Activated naive CD4-positive, alpha-beta T cell (primary cell): ENCODE measurements around the gene ETFB.

Experiments used
- DNase-seq, 4 experiments: peaks; one replicate each; lab custom pipeline; 2025; lab: John Stamatoyannopoulos, UW

Gene ETFB

DNA sequence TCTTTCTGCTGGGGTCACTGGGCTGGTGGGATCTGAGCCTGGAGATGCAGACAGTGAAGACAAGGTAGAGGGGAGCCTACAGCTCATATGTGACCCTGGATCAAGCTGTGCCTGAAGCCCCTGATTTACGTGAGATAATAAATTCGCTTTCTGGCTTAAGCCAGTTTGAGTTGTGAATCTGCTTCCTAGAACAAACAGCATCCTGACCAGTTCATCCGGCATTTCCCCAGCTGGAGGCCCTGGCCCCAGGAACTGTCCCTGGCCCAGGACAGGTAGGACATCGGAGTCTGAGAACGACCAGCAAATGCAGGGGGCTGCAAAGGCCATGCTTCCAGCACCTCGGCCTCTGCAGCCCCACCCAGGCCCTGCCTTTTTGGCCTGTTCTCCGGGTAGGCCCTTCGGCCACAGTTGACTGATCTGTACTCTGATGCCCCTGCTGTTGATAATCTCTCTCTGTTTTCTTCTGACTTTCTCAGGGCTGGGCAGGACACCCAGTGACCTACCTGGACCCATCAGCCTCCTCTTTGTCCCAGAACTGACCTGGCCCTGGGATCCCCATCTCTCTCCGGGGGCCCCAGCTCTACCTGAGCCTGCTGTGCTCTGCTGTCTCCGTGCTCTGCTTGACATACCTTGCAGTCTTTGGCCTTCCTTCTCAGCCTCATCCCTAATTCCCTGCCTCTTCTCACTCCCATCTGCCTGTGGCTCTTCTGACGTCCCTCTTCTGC, 14.8 kb downstream of the ETFB start:
- DNase-seq = no peak

DNA sequence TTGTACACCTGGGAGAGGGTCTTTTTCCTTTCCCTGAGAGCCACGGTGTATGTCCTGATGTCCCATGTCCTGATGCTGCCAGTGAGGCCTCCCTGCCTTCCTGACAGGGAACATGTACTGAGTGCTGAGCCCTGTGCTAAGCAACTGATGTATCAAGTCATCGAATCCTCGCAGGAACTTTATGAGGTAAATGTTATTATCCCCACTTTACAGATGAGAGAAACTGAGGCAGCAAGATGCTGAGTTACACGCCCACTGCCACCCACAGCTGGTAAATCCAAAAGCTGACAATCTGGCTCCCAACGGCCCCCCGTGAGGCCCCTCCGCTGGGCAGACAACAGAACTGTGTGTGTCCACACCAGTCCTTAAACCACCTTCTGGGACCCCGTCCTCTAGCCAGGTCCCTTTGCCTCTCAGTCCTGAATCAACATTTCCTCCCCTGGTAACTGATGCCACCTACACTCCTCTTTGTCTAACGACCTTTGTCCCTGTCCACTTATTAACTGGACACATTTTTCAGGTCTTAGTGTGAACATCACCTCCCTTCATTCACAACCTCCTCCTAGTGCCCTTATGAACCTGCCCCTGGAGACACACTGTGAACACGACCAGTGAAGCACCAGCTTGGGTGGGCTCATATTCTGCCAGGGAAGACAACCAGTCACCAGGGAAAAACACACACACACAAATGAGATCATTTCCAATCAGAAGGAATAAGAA, 18.8 kb downstream of the ETFB start:
- DNase-seq = no peak

DNA sequence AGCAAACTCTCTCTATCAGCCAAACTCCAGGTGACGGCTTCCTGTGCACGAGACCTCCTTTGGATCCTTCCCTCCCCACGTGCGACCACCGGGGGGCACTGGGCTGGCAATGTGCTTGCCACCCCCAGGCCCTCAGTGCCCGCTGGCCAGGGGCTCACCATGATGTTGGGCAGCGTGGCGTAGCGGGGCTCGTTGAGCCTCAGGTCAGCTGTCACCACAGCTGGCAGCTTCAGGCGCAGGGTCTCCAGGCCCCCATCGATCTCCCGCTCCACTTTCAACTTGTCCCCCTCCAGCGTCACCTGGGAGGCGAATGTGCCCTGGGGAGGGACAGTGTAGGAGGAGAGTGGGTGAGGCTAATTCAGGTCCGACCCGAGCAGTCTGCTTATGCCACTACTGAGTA, 19.4 kb downstream of the ETFB start:
- DNase-seq = no peak

DNA sequence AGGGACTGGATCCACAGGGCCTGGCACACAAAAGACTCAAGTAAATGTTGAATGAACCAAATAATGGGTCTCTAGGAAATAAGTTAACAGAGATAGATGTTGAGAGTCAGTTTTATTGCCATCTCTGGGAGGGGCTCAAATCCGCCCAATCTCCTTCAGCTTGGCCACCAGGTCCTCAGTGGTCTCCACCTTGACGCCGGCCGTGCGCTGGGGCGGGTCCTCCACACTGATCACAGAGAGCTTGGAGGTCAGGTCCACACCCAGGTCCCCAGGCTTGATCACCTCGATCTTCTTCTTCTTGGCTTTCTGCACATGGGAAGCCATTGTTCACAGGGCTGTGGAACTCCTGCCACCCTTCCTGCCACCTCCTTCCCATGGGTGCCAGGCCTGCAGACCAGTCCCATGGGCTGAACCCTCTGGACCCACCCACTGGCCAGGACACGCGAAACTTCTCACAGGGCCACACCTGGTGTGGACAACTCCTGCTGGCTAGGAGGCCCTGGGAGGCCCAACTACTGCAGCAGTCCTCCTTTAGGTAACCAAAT, 21.0 kb downstream of the ETFB start:
- no peak for DNase-seq

DNA sequence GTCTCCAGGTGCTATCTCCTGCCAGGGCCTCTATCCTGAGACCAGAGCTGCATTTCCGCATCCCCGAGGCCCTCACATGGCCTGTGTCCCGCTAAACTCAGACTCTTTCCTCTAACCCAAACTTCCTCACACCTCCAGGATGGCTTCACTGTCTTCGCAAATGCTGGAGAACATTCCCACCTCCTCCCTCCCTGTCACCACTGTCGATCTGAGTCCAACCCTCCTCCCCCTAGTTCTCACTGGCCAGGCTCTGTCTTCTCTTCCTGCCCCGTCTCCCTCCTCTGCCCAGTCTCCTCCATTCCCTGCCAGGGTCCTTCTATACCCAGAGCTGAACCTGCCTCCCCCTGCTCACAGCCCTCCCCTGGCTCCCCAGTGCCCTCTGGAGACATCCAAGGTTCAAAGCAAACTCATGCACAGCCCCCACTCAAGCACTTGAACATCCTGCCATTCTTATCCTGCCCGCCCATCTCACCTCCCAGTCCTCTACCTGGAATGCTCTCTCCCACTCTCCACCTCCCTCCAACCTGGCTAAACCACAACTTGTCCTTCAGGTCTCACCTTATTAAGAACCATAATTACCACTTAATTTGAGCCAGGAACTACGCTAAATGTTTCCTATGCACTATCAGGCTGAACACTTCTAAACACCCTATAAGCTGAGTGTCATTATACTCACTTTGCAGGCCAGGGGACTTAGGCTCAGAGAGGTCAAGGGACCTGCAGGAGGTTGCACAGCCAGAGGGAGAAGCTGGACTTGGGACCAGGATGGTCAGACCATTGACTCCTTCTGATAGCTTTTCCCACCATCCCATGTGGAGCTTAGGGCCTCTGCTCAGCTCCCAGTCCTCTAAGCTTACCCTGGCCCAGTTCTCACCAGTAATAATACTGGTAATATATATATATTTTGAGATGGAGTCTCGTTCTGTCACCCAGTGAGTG, 23.3 kb downstream of the ETFB start:
- DNase-seq = no peak

DNA sequence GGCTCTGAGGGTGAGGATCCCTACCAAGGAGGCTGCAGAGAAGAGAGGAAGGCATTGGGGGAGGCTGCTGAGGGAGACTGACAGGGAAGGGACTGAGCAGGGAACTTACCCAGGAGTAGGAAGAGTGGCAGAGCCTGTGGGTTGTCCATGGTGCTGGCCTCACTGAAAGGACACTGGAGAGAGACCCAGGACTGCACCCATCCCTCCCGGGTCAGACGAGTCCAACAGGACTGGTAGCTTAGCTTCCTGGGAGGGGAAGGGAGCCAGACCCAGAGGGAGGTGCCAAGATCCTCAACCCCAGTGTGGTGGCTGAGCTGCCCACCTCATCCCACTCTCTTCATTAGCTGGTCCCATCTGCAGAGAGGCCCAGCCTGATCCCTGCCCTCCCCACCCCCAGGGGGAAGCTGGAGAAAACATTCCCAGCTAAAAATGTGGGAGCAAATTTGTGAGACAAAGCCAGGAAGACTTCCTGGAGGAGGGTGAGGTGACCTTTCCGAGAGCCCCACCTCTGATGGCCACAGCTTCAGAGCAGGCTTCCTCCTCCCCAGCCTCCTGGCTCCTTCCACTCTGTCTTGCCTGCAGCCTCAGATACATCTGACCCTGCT, 24.1 kb downstream of the ETFB start, which contains the start of gene VSIG10L:
Gene VSIG10L, minus strand, starts transcription at position 164 of the 605 bp plus-strand sequence. Its CDS starts 15 bp downstream, at position 149.
- no peak for DNase-seq

DNA sequence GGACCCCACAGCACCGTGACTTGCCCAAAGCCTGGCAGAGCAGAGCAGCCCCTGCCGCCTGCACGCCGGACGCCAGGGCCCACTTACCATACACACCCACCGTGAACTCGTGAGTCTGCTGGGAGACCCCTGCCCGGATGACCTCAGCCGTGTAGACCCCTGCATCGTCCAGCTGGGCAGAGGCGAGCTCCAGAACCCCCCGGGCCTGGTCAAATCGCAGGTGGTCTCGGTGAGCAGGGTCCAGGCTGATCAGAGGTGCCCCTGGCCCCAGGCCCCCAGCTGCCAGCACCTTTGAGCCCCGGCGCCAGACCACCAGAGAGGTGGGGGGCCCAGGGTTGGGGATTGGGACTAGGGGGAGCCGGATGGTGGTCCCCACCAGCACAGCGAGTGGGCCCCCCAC, 25.1 kb downstream of the ETFB start:
- DNase-seq = no peak

DNA sequence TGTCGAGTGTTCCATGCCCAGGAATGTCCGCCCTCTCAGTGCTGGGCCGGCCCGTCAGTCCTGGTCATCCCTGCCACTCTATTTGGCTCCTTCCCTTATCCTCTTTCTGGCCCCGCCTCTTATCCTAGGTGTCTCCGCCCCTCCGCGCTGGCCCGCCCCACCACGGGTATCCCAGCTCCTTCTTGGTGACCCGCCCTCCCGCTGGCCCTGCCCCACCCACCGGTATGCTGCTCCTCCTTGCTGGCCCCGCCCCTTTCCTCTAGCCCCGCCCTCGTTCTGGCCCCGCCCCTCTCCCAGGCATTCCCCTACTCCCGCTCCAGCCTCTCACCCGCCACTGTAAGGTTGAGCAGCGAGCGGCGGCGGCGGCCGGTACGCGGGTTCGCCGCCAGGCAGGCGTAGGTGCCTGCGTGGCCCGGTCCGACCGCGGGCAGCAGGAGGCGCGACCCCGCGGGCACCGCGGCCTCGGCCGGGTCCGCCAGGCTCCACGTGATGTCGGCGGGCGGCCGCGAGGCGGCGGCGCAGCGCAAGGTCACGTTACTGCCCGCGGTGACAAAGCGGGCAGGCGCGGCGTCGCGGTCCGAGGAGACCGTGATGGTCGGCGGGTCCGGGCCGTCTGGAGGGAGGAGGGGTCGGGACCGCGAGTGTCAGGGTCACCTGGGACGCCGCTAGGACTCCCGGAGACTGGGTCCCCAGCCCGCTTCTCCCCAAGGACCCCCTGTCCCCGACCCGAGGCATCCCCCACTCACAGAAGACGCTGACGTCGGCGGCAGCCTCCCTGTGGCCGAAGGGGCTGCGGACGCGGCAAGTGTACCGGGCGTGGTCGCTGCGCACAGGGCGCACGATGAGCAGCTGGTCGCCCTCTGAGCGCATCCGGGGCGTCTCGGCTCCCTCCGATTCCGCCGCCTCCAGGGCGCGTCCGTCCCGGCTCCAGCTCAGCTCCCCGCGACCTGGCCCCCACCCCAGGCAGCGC, 26.2 kb downstream of the ETFB start:
- DNase-seq = peak; percentile 45 to 72 (median 67)

DNA sequence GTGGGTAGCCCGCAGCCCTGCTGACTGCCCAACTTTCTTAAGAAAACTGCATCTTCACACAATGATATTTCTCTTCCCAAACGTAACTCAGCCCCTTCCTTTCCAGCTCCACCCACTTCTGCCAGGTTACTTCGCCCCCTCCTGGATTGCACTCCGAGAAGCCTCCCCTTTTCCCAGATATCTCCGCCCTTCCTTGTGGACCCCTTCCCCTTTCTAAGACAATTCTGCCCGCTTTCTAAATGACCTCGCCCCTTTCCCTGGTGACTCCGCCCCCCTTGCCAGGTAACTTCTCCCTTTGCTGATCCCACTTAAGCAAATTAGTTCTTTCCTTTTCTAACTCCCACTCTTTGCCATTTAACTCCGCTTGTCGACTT, 26.9 kb downstream of the ETFB start:
- no peak for DNase-seq

DNA sequence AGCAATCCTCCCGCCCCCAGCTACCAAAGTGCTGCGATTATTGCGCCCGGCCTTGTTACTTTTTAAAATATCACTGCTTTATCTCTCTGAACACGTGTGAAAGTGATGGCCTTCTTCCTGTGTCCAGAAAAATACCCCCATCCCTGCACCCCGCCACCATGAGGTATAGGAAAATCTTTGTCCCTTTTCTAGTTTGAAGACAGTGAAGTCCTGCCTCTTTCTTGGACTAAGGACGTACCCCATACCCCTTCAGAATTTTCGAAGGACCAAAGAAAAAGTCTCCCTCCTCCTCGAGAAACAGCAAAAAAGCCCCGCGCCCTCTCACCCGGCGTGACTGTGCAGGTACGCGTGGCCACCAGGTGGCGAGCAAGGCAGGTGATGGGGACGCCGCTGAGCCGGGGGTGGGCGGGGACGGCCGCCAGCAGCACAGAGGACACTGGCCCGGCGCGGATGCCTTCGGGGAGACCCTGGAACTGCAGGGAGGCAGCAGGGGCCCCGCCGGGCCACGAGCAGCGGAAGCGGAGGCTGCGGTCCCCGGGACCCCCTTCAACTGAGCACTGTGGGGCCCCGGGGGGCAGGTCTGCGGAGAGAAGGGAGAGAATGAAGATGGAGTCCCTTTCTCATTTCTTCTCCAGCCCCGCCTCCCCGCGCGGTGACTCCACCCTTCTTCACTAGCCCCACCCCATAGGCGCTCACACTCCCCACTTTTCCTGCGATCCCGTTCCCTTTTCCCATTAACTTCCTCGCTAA, 27.4 kb downstream of the ETFB start:
- peak; percentile 56 to 85 (median 70) for DNase-seq

DNA sequence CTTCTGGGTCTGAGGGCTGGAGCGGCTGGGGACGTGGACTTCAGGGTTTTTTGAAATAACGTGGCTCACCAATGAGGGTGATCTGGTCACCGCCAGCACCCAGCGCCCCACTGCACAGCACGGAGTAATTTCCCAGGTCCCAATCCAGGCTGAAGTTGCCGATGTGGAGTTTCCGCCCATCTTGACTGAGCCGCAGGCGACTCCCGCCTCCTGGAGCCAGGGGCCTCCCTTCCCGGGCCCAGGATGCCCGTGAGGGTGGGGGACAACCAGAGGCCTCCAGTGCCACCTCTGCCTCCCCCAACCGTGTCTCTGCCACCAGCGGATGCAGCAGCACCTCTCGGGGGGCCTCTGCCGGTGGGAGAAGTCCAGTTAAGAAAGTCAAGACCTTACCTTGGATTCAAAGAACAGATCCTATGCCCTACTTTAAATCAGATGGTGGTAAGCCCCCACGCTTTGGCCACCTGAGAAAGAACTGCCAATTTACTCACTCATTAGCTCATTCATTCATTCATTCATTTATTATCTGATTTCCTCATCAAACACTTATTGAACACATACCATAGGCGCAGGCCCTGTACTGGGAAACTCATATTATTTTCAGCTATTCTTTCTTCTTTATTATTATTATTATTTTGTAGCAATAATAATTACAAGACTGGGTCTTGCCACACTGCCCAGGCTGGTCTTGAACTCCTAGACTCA, 28.2 kb downstream of the ETFB start:
- DNase-seq = no peak

DNA sequence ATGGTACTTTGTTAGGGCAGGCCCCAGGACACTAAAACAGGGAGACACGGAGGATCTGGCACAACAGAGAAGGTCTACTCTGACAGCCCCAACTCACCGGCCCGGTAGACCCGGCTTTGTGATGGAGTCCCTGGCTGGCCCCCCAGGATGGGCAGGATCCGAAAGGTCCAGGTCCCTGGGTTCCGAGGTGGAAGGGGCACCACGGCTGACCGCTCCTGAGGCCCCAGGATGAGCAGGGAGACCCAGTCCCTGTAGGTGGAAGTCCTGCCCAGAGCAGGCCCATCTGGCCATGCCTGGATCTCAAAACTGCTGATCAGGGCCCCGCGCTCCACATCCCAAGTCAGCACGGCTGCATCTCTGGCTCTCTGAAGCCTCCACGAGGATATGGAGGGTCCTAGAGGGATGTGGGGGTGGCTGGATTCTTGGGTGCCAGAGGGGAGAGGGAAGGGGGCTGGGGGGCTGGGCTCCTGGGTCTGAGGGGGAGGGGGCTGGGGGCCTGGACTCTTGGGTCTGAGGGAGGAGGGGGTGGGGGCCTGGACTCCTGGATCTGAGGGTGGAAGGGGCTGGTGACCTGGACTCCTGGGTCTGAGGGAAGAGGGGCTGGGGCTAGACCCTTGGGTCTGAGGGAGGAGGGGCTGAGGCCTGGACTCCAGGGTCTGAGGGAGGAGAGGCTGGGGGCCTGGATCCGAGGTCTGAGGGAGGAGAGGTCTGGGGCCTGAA, 28.9 kb downstream of the ETFB start:
- DNase-seq = no peak

DNA sequence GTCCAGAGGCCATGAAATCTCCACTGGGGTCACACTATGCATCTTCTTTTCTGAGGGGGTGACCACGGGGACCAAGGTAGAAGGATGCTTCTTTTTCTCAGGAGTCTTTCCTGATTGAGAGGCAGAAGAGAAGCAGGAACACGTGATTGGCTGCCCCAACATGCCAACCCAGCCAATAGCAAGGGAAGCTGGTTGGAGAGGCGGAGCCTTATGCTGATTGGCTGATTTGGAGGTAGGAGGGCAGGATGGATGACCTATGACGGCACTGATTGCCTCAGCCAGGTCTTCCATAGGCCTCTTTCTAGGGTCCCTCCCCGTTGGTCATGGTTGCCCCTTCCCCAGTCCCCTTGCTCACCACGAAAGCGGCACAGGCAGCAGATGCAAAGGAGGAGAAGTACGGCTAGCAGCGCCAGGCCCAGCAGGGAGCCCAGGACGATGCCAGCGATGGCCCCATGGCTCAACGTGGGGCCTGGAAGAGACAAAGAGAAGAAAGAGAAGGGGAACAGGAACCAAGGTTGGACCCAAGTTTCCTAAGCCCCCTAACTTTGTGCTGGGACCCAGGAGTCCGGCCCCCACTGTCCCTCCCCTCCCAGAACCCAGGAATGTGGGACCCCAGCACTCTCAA, 32.2 kb downstream of the ETFB start:
- no peak for DNase-seq

DNA sequence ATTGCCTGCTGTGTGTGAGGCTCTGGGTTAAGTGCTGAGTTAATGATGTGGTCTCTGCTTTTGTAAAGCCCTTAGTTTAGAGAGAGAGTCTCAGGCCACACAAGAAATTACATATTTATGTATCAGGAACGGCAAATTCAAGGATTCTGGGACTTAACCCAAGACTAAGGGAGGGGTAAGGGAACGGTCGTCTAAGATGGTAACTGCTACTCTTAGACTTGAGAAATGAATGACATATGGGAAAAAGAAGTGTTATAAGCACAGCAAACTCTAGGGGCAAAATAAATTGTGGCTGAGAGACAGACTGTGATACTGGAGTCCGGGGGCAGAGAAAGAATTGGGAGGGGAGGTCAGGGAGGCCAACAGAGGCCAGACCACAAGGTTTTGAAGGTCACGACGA, 34.5 kb downstream of the ETFB start:
- no peak for DNase-seq

DNA sequence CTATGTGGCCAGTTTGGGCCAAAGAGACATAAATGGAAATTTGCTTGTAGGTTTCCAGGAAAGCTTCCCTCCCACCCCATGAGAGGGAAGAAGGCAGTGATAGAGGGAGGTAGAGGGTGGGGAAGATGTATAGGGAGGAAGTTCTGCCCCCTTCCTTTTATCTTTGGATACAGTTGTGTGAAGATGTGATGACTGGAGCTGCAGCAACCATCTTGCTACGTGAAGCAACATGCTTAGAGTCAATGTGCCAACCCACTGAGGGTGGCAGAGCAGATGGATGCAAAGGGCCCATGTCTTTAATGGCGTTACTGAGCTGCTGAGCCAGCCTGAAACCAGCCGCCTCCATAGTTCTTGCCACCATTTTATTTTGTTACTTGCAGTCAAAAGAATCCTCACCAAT, 35.0 kb downstream of the ETFB start:
- DNase-seq = no peak

DNA sequence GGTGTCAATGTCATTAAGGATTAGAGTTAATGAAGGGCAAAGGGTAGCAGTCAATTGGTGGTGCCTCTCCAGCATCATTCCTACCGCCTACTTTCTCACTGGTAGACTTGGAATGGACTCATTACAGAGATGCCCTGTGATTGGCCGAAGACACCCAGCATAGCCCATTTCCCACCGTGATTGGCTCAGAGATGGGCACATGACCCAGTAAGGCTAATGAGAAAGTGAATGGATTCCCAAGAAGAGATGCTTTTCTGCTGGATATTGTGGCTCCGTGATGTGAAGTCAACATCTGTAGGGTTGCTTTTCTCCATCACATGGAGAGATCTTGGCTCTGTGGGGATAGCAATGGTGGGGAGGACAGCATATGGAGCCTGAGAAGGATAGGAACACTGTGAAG, 35.8 kb downstream of the ETFB start:
- no peak for DNase-seq

DNA sequence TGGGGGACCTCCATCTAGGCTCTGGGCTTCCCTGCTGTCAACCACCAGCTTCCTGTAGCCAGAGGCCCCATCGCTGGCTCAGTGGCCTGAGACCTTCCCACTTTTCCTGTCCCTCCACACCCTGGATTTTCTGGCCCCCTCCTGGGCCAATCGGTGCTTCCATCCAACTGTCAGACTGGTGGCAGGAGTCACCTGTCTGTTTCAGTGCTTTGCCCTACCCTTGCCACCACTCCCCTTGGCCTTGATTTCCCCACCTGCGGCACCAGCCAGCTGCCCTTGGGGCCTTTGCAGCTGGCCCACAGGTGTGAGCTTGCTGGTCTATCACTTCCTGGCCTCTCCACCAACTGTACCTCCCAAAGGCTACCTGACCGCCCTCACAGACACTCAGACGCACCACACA, 36.8 kb downstream of the ETFB start:
- DNase-seq = no peak
